Measurements from ENCODE around the gene CELF4. TPM values are rescaled to one million over a fixed set of nuclear protein-coding genes. Genes with fewer than 3 reads are reported as not detected.

CELF4 gene
- total RNA-seq, 3 donors from 2014 or later (not counting 1 experiment from before 2014, with no cell fraction given) = not detected

GRCh38 chr18:37321582-37322491 lies 243.8 kb downstream of the CELF4 start:
- H3K27me3 Mint-ChIP-seq (ENCODE audit: low read depth in 2 of 2) = no peaks in the 10 kb centered on the region
- ATAC-seq = no peak
- H3K27ac Mint-ChIP-seq = no peak overlapping the region
- no peaks in the 10 kb centered on the region for H3K9me3 ChIP-seq (ENCODE audit: control insufficient read depth, insufficient read depth, low read length)
- H3K4me1 Mint-ChIP-seq = no peaks in the 10 kb centered on the region
- WGBS (ENCODE audit: insufficient coverage) = 80% methylated on average over 27 of the region's 29 CpGs
- no peak overlapping the region for H3K27ac ChIP-seq (ENCODE audit: low read length)
- H3K27me3 ChIP-seq (ENCODE audit: control insufficient read depth, insufficient read depth, low read length) = no peaks in the 10 kb centered on the region
- H3K4me1 ChIP-seq (ENCODE audit: control insufficient read depth, insufficient read depth, low read length) = no peaks in the 10 kb centered on the region
- no peak for TF ChIP-seq CTCF (IDR thresholded peaks at IDR 0.05)
- no peaks in the 10 kb centered on the region for H3K9me3 Mint-ChIP-seq
- intact Hi-C loops (cut with micrococcal nuclease) = no loop called here
- H3K36me3 ChIP-seq (ENCODE audit: control insufficient read depth, insufficient read depth, low read length) = no peaks in the 10 kb centered on the region
- no peak for DNase-seq
- H3K4me3 ChIP-seq (ENCODE audit: low read length) = no peak overlapping the region
- no peak overlapping the region for H3K4me3 Mint-ChIP-seq
- no peaks in the 10 kb centered on the region for H3K36me3 Mint-ChIP-seq

- Histone ChIP-seq H3K9me3 (ENCODE audit: control insufficient read depth, insufficient read depth, low read length) (no peaks in the 10 kb centered on the region), H3K4me3 (ENCODE audit: low read length) (no peak overlapping the region), H3K27ac (ENCODE audit: low read length) (no peak overlapping the region), H3K36me3 (ENCODE audit: control insufficient read depth, insufficient read depth, low read length) (no peaks in the 10 kb centered on the region), H3K4me1 (ENCODE audit: control insufficient read depth, insufficient read depth, low read length) (no peaks in the 10 kb centered on the region), H3K27me3 (ENCODE audit: control insufficient read depth, insufficient read depth, low read length) (no peaks in the 10 kb centered on the region)
- Mint-ChIP-seq H3K4me3 (no peak overlapping the region), H3K27me3 (ENCODE audit: low read depth in 2 of 2) (no peaks in the 10 kb centered on the region), H3K27ac (no peak overlapping the region), H3K9me3 (no peaks in the 10 kb centered on the region), H3K36me3 (no peaks in the 10 kb centered on the region), H3K4me1 (no peaks in the 10 kb centered on the region)
- ATAC-seq (no peak), DNase-seq (no peak)
- 82% methylated on average over 10 of the region's 10 CpGs for WGBS (ENCODE audit: insufficient coverage)
- intact Hi-C loops (cut with micrococcal nuclease) = no loop called here
- TF ChIP-seq CTCF (IDR thresholded peaks at IDR 0.05) = no peak
Measured at GRCh38 chr18:37320317-37320716, 245.3 kb downstream of the CELF4 start.

GRCh38 chr18:37318360-37319355 lies 246.9 kb downstream of the CELF4 start:
- H3K9me3 ChIP-seq (ENCODE audit: control insufficient read depth, insufficient read depth, low read length) = no peaks in the 10 kb centered on the region
- intact Hi-C loops (cut with micrococcal nuclease) = no loop called here
- no peak overlapping the region for H3K4me3 ChIP-seq (ENCODE audit: low read length)
- Mint-ChIP-seq H3K4me3 (no peak overlapping the region), H3K9me3 (no peaks in the 10 kb centered on the region), H3K27me3 (ENCODE audit: low read depth in 2 of 2) (no peaks in the 10 kb centered on the region), H3K27ac (no peak overlapping the region), H3K4me1 (no peaks in the 10 kb centered on the region), H3K36me3 (no peaks in the 10 kb centered on the region)
- H3K36me3 ChIP-seq (ENCODE audit: control insufficient read depth, insufficient read depth, low read length) = no peaks in the 10 kb centered on the region
- no peak overlapping the region for H3K27ac ChIP-seq (ENCODE audit: low read length)
- WGBS (ENCODE audit: insufficient coverage) = 80% methylated on average over 16 of the region's 16 CpGs
- TF ChIP-seq CTCF (IDR thresholded peaks at IDR 0.05) = no peak
- H3K4me1 ChIP-seq (ENCODE audit: control insufficient read depth, insufficient read depth, low read length) = no peaks in the 10 kb centered on the region
- no peak for DNase-seq
- ATAC-seq = peak in 1 of 3 donors; percentile 9
- no peaks in the 10 kb centered on the region for H3K27me3 ChIP-seq (ENCODE audit: control insufficient read depth, insufficient read depth, low read length)
